GM19025 (cell line): ENCODE measurements around the gene ALDH3B2.
"Not testable (repeated sequence)": the region's sequence is repeated elsewhere in the genome, so short reads cannot be mapped to it uniquely, and the experiment has no call there.

Source experiments
- ATAC-seq: cut with Tn5 transposase; IDR thresholded peaks from one replicate; pipeline ENCODE4 v1.9.1; 2021; ENCODE audit warnings: mild to moderate bottlenecking, low read depth, moderate library complexity; ENCODE audit not compliant: unreplicated experiment

ALDH3B2 gene, protein sequence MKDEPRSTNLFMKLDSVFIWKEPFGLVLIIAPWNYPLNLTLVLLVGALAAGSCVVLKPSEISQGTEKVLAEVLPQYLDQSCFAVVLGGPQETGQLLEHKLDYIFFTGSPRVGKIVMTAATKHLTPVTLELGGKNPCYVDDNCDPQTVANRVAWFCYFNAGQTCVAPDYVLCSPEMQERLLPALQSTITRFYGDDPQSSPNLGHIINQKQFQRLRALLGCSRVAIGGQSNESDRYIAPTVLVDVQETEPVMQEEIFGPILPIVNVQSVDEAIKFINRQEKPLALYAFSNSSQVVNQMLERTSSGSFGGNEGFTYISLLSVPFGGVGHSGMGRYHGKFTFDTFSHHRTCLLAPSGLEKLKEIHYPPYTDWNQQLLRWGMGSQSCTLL

DNA sequence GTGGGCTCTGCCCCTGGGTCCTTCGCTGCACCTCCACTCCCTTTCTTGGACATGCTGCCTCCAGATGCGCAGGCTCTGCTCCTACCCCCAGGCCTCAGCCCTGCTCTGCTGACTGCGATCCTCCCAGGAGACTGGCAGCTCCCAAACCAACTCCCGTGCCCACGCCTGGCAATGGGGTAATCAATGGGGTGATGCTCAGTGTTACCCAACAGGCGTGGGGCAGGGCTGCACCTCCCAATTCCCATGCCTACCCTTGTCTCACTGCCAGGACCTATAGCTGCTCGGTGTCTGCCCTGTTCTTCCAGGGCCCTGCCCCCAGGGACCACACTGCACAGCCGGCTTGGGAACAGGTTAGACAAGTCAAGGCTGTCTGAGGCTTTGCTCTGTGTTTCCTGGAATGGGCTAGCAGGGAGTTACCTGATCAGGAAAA lies at the start of gene ALDH3B2:
Gene ALDH3B2, minus strand, starts transcription at position 182 of the 430 bp plus-strand sequence. CDS start 7,688 bp downstream, outside the sequence.
- ATAC-seq = no peak

DNA sequence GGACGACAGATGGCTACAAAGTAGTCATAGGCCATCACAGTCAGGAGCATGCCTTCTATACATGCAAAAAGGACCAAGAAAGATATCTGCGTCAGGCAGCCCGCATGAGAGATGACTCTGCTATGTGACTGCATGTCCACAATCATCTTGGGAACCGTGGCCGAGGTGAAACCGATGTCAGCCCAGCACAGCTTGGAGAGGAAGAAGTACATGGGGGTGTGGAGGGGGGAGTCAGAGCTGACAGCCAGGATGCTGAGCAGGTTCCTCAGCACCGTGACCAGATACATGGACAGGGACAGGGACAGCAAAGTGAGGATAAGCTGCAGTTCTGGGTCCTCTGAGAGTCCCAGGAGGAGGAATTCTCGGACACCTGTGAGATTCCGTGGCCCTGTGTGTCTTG lies 48.6 kb upstream of the ALDH3B2 start:
- ATAC-seq = not testable (repeated sequence)

DNA sequence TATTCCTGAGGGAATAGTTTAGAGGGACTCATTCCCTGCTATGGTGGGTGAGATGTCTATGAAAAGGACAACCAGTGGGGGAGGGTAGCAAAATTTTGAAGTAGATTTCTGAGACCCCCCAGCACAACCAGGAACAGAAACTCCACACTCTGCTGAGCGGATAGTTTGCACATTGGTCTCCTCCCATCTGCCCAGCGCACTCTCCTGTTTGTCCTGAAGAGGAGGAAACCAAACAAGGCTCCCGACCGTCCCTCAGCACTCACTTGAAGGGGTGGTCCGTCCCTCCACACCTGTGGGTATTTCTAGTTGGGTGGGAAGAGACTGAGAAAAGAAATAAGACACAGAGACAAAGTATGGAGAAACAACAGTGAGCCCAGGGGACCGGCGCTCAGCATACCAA lies 41.8 kb upstream of the ALDH3B2 start:
- ATAC-seq = not testable (repeated sequence)

DNA sequence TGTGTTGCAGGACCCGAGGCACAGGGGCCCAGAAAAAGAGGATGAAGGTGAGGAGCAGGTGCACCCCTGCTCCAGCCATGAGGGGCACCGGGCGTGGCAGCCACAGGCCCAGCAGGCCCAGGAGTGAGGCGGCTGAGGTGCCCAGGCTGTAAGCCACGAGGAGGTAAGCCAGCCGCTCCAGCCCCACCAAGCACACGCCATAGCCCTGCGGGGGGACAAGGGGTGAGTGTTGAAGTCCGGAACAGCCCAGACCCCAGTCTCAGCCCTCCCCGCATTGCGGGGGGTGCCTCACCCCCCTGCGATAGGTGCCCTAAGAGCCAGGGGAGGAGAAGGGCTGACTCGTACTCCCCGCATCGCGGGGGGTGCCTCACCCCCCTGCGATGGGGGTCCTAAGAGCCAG lies 41.4 kb upstream of the ALDH3B2 start:
- ATAC-seq = not testable (repeated sequence)

DNA sequence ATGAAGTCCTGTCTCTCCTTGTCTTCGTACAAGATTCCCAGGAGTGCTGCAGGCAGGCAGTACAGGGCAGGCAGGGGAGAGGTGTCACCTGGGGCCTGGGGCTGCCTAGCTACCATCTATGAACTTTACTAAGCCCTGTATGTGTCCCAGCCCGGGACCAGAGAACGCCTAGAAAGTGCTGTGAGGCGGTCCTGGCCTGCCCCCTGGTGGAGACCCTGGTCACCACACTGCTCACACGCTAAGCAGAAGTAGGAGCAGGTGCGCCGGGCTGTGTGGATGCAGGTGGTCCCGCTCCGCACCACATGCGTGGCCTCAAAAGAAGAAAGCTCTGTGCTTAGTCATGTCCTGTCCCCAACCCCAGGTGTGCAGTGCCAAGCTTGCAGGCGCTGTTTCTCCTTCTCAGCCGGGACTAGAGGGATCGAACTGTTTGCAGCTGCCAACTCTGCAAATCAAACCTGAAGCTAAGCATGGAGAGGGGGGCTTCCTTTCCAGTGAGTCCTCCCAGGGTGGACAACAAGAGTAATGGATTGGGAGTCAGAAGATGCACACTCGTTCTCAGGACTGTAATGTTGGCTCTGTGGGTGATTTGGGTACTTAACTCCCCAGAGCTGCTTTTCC lies 39.6 kb upstream of the ALDH3B2 start:
- not testable (repeated sequence) for ATAC-seq

DNA sequence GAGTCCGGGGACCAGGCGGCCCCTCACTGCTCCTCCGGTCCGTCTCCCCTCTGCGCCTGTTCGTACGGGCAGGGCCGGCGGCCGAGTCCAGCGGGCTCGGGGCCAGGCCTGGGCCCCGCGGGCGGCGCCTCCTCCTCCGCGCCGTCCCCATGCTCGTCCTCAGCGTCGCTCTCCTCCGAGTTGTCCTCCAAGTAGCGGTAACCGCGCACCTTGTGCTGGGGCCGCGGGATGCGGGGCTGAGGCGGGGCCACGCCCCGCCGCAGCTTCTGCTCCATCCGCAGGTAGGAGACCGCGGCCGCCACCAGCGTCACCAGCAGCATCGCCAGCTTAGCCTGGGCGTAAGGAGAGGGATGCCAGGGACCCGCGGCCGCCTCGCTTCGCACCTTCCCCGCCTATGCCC lies 37.3 kb upstream of the ALDH3B2 start:
- not testable (repeated sequence) for ATAC-seq

DNA sequence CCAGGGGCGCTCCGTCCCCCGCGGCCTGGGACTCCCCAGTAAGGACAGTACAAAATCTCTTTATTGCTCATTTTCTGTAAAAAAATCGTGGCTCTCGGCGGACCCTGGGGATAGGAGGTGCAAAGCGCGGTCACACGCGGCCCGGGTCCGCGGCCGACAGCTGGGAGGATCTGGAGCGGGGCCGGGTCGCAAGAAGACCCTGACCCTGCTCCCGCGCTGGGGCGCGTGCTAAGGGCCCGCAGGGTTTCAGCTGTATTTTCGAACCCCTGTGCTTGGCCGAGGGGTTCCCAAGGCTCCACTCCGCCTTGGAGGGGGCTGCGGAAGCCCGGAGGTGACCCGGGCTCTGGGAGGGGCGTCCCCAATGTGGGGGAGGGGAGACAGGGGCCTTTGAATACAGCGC lies 36.8 kb upstream of the ALDH3B2 start:
- not testable (repeated sequence) for ATAC-seq

DNA sequence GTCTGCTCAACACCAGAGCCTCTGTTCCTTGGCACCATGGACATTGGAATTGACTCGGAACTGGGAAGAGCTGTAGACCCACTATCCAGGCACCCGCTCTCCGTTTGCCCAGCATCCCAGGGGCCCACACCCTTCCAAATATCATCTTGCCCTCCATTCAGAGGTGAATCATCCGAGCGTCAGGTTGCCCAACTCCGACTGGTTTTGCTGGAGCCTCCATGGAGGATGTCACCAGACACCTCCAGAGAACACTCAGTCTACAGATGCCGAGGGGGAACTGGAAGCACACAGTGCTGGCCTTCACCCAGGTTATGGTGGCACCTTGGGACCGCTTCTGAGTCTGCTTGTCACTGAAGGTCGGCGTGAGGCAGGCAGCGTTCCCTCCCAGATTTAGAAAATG lies 35.4 kb upstream of the ALDH3B2 start:
- not testable (repeated sequence) for ATAC-seq

DNA sequence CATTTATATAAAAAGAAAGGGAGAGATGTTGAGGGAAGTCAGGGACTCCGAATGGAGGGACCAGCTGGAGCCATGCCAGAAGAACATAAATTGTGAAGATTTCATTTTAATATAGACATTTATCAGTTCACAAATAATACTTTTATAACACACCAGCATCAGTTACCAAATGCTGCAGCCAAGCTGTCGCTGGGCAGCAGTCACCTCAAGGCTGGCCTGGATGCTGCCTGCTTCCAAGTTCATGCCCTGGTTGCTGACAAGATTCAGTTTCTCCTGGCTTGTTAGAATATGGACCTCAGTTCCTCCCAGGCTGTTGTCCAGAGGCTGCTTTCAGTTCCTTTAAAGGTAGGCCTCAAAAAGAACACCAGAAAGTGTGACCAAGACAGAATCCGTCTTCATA lies 30.8 kb upstream of the ALDH3B2 start:
- ATAC-seq = no peak

DNA sequence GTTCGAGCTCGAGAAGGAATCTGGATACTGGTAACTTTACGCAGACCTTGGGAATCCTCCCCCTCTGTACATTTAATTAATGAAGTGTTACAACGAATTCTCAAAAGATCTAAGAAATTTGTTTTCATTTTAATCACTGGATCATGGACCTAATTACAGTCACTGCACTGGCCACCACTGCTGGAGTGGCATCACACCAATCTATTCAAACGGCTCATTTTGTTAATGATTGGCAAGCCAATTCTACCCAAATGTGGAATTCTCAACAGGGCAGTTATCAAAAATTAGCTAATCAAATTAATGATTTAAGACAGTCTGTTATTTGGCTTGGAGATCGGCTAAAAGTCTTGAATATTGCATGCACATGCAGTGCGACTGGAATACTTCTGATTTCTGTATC lies 30.1 kb upstream of the ALDH3B2 start:
- no peak for ATAC-seq

DNA sequence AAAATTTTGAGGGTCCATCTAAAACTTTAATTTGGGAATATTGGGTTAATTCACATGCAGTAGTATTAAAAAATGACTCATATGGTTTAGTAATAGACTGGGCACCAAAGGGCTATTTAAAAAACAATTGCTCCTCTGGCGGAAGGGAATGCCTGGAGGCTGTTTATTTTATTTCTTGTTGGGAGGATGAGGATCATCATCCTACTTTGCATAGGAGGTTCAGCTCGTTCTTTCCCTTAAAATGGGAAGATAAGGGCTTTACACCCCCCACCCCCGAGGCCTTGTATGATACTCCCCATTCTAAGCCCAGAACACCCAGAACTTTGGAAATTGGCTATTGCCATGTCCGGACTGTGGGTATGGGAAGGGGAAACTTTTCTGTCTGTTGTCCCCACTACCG lies 29.3 kb upstream of the ALDH3B2 start:
- not testable (repeated sequence) for ATAC-seq

DNA sequence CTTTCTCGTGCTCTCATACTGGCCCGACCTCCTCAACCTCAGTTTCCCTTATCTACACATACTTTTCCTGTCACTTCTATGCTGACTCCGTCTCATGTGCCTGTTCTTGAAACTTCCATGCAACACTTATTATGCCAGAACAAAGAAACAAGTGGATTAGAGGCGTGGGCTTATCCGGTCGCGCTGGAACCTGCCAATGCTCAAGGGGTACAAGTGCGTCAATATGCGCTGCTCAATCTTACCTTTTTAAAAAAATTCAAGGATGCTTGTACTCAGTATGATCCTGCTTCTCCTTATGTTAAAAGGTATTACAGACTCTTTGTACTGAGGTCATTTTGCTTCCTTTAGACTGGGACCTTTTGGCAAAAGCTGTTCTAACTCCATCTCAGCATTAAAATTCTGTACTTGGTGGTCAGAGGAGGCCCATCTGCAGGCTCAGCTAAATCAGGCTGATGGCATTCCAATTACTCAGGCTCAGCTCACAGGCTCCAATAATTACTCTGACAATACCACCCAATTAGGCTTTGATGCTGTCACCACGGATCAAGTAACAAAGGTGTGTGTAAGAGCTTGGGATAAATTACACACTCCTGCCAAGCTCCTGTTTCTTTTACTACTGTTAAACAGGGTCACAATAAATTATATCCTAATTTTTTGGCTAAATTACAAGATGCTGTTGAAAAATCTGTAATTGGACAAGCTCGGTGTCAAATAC lies 26.3 kb upstream of the ALDH3B2 start:
- ATAC-seq = no peak

DNA sequence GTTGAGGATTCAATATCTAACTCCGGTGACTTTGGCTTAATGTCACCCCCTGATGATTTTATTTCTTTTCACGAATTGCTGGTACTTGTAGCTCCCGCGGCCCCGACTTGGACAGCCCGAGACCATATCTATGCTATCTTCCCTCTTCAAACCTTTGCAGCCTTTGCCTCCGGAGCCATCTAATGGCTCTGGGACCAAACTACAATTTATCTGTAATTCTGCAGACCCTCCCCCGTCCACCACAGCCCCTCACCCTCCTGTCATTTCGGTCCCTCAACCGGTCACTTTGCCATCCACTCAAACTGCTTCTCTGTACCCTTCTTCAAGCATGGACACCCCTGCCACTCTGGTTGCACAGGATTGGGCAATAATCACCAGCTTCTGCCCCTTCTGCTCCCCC lies 25.7 kb upstream of the ALDH3B2 start:
- ATAC-seq = no peak

DNA sequence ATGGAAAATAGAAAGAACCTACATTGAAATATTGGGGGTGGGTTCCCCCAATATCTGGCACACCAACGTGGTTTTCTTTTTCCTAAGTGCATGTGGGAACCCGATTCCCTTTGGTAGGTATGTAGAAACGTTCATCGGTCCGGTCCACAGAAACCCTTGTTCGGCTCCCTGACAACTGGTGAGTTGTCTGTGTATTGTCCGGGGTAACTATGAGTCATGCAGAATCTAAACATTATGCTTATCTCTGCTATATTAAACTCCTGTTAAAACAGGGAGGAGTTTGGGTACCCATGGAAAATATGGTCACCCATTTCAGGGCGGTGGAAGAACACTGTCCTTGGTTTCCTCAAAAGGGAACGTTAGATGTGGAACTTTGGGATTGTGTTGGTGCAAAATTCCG lies 25.1 kb upstream of the ALDH3B2 start:
- no peak for ATAC-seq

DNA sequence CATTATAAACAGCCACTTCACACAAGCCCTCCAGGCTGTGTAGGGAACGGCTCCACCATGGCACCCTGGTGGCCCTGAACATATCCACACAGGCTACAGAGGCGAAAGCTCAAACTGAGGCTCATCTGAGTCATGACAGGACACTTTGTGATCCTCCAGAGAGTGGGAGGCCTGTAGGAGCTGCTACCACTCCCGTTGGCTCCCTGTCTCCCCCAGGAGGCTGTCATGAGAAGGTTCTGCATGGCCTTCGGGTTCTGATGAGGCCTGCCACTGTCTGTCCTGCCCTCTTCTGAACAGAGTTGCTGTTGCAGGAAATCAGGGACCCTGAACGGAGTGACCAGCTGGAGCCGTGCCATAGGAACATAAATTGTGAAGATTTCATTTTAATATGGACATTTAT lies 23.8 kb upstream of the ALDH3B2 start:
- ATAC-seq = no peak

DNA sequence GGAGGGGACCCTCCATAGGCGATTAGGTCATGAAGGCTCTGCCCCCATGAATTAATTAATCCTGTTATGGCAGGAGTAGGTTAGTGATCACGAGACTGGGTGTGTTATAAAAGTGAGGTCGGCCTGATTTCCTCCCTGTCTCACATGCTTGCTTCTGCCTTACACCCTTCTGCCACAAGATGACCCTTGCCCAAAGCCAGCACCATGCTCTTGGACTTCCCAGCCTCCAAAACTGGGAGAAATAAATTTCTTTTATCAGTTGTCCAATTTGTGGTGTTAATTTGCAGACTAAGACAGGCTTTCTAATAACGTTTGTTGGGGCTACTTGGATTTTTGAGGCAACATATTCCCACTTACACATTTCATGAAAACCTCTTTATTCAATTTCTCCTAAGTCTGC lies 23.4 kb upstream of the ALDH3B2 start:
- ATAC-seq = no peak

DNA sequence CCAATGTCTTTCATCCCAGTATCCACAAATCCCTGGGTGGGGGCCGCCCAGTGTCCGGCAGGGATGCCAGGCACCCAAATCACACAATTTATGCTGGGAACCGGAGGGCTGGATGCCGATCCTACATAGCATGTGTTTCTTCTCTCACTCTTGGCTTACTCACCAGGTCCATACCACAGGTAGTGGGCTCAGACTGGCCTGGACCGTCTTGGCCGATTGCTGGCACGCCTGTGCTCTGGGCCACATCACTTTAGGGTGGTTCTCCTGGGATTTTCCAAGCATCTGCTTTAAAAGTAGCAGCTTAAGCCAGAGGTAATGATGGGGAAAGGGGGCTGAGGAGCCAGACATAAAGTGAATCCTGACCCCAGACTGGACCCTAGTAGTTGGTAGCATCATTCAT lies 22.6 kb upstream of the ALDH3B2 start:
- ATAC-seq = no peak

DNA sequence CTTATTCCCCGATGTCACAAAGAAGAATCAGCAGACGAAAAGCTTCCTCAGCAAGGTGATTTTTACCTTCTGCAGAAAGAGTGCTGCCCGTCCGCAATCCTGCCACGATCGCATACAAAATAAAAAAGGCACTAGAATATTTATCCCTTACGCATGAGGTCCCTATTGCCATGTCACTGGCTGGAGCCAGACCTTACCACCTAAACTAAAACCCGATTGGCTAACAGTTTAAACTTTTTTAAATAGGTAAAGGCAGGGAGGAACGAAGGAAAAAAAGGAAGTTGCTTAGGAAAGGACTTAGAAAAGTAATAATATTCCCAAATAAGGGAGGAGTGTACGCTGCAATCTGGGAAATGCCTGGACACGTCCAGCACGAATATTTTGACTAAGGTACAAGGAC lies 21.2 kb upstream of the ALDH3B2 start:
- ATAC-seq = no peak

DNA sequence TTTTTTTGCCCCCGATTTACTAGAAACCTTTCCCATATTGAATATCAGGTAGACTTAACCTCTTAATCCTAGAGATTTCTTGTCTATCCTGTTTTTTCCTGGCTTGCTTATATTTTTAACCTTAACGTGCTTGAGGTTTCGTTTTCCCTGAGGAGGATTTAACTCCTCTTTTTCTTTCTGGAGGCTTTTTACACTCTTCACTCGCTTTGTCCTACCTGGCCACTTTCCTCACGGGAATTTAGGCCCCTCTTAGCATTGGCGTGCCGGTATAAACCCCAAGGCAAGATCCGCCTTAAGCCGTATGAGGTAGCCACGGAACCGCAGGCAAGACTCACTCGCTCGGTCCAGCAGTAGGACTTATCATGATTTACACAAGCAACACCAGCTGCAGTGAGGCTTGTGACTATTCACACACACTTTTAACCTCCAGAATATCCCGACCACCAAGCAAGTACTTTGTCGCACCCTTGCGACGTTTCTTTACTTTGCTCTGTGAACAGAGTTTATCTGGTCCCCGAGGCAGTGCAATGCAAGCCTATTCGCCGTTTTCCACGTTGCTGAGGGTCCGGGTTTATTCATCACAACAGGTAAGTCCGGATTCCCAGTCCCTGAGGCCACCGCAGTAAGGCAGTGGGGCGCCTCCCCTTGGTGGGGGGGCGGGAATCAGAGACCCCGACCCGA lies 20.6 kb upstream of the ALDH3B2 start:
- ATAC-seq = no peak

DNA sequence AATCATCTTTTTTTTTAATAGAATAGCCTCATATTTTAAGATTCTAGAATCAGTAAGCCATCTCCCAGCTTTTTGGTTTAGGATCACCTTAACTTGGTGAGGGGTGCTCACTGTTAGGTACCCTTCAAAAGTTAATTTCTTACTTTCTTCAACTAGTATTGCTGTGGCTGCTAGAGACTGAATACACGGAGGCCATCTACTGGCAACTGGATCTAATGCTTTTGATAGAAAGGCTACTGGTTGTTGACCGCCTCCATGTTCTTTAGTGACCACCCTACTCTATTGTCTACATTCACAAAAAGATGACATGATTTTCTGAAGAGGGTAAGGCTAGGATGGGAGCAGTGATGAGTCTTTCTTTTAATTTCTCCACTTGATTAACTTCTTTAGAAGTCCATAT lies 16.7 kb upstream of the ALDH3B2 start:
- ATAC-seq = no peak

DNA sequence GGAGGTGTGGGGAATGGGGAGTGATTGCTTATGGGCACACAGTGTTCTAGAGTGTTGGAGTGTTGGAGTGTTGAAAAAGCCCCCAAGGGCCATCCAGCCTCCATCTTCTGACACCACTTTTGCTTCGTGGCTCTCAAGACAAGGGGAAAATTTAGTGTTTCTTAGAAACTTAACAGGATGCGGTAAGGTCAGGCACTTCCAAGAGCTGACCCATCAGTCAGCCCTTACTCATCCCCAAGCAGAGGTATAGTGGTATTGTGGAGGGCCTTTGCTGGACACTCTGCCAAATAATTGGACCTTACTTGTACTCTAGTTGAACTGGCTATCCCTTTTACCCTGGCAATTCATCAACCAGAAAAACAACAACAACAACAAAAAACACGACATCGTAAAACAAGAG lies 14.8 kb upstream of the ALDH3B2 start:
- ATAC-seq = no peak
